Measurements from ENCODE around the gene RNF31.
A peak's percentile ranks its signal among the peaks of the same experiment; 100 is the strongest.
"Not testable (repeated sequence)": the region's sequence is repeated elsewhere in the genome, so short reads cannot be mapped to it uniquely, and the experiment has no call there.

RNF31 gene

GRCh38 chr14:24103451-24103850 lies 43.8 kb upstream of the RNF31 start:
- no peak overlapping the region for H3K4me3 ChIP-seq (ENCODE audit: low read depth, low read length)
- no peak for TF ChIP-seq CTCF (IDR thresholded peaks at IDR 0.05; ENCODE audit: low read depth, low read length)

GRCh38 chr14:24105609-24106239 lies 41.6 kb upstream of the RNF31 start:
- not testable (repeated sequence) for H3K4me3 ChIP-seq (ENCODE audit: low read depth, low read length)

GRCh38 chr14:24106672-24107271 lies 40.5 kb upstream of the RNF31 start:
- no peak overlapping the region for H3K4me3 ChIP-seq (ENCODE audit: low read depth, low read length)
- TF ChIP-seq CTCF (IDR thresholded peaks at IDR 0.05; ENCODE audit: low read depth, low read length): no peak

DNA sequence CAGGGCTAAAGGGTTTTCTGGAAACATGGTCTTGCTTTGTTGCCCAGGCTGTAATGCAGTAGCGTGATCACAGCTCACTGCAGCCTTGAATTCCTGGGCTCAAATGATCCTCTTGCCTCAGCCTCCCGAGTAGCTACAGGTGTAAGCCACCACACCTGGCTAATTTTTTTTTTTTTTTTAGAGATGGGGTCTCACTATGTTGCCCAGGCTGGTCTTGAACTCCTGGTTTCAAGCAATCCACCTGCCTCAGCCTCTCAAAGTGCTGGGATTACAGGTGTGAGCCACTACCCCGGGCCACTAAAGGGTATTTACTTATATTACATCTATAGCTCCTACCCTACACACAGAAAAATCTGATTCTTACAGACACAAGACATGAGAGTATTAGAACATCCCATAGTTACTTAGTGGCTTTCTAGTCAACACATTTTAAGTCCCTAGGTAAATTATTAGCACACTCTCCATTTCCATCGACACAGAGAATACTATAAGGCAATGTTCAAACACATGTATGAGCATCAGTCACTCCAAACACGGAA lies 38.9 kb upstream of the RNF31 start:
- no peak overlapping the region for H3K4me3 ChIP-seq (ENCODE audit: low read depth, low read length)
- TF ChIP-seq CTCF (IDR thresholded peaks at IDR 0.05; ENCODE audit: low read depth, low read length): no peak

GRCh38 chr14:24110060-24110459 lies 37.2 kb upstream of the RNF31 start:
- no peak for TF ChIP-seq CTCF (IDR thresholded peaks at IDR 0.05; ENCODE audit: low read depth, low read length)

GRCh38 chr14:24110523-24110922 lies 36.8 kb upstream of the RNF31 start:
- TF ChIP-seq CTCF (IDR thresholded peaks at IDR 0.05; ENCODE audit: low read depth, low read length): no peak
- H3K4me3 ChIP-seq (ENCODE audit: low read depth, low read length): no peak overlapping the region

More at GRCh38 chr14:24110060-24110459, 37.2 kb upstream of the RNF31 start:
- H3K4me3 ChIP-seq (ENCODE audit: low read depth, low read length): no peak overlapping the region

DNA sequence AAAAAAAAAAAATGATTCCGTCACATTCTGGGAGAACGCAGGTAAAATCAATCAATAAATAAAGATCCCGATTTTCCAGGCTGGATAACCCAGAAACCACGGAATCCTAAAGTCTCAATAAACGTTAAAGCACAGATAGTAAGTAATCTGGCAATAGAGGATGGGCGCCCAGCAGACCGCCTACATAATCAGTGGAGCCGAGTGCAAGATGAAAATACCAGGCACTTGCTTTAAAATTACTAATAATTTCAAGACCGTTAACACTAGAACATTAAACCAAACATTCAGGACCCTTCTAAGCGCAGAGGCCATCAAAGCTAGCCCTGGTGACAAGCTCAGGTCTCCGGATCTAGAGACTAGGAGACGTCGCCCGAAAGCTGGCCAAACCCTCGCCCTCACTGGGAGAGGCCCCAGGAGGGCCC lies 33.9 kb upstream of the RNF31 start:
- no peak for TF ChIP-seq CTCF (IDR thresholded peaks at IDR 0.05; ENCODE audit: low read depth, low read length)
- H3K4me3 ChIP-seq (ENCODE audit: low read depth, low read length): peak overlapping the region; percentile 72
